ENCODE measurements around the gene COL3A1. TPM values are rescaled to one million over a fixed set of nuclear protein-coding genes. Genes with fewer than 3 reads are reported as not detected.

Gene COL3A1
- total RNA-seq, 2 donors from 2014 or later = 0.12 TPM; not detected in 1

DNA sequence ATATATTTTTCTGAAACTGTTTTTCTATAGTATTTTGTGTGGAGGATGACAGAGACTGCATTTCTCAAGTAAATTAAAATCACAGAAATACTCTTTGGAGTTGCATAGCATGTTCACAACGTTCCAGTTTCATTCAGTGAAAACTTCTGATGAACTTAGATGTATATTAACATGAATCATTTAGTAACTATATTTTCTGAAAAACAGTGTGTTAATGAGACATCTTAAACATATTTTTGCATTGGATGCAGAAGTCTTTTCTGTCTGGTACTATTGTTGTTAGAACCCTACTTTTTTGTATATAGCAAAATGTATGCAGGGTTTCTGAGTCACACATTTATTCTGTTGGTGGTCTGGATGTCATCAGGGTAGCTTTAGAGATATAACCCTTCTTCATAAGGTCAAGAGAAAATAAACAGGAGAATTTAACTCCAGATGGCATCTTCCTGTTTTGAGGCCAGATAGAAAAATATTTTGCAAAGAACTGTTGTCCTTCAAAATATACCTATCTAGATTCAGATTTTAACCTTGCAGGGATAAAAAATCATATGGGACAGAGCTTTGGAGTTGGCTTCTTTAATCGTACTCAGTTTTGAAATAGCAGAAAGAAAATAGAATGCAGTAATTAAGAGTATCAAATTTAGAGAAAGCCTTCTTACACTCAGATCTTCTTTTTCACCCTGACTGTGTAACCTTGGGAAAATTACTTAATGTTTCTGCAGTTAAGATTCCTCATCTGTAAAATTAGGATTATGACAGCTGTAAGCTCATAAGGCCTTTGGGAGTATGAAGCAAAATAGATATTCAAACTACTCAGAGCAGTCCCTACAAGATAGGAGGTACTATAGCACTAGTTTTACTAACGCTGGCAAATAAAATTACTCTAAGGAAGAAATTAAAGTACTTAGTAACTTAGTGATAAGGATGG is 5.3 kb downstream of the COL3A1 start:
- peaks cover 8% of the 10 kb centered on the region for H3K27me3 Mint-ChIP-seq
- H3K27ac Mint-ChIP-seq = no peak overlapping the region
- H3K9me3 ChIP-seq (ENCODE audit: control insufficient read depth, low read length, poor library complexity, severe bottlenecking) = no peaks in the 10 kb centered on the region
- ATAC-seq (no peak), DNase-seq (no peak)
- H3K36me3 Mint-ChIP-seq (ENCODE audit: low read depth) = no peaks in the 10 kb centered on the region
- no peak overlapping the region for H3K4me3 Mint-ChIP-seq
- no peaks in the 10 kb centered on the region for H3K4me1 Mint-ChIP-seq

DNA sequence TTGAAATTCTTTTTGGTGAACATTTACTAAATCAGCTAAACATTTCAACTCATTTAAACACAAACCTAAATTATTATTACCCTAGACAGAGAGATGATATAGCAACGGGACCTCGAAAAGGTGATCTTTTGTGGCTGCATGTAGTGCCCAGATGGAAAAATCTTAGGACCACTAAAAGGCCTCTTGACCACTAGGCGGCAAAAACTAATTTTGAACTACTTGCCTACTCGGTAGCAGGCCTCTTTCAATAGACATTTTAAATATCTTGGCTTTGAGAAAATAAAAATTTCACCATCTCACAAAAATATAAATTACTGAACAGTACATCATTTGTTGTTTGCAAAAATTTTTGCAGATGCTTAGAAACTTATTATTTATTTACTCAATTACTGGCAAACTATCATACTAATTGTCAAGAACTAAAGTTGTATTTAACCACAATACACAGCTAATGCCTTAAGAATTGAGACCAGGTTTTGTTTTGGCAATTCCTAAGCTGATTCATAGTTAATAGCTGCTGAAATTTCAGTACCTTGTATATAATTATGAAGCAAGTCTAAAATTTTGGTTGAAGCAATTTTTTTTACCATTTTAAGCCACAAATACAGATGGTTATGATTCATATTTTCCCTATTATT is 9.4 kb downstream of the COL3A1 start:
- Mint-ChIP-seq H3K27ac (no peak overlapping the region), H3K4me3 (no peak overlapping the region), H3K36me3 (ENCODE audit: low read depth) (no peaks in the 10 kb centered on the region), H3K4me1 (no peaks in the 10 kb centered on the region), H3K27me3 (no peaks in the 10 kb centered on the region)
- no peak for ATAC-seq
- DNase-seq = no peak
- H3K9me3 ChIP-seq (ENCODE audit: control insufficient read depth, low read length, poor library complexity, severe bottlenecking) = no peaks in the 10 kb centered on the region

DNA sequence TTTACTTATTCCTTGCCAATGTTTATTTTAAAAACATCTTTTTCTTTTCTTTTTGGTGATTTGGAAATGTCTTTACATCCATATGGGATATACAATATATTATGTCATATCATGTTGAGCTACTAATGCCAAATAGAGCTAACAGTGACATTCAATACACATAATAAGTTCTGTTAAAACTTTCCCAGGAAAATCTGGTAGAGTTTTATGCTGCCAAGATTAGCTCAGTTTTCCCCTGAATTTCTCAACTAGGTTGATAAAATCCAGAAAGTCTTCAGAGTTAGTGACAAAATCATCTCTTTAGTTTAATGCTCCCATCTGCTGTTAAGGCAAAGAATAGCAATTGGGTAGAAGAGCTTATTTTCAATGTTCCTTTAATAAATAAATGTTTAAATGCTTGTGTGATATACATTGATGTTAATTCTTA is 9.9 kb downstream of the COL3A1 start:
- no peak for DNase-seq
- H3K27ac Mint-ChIP-seq = no peak overlapping the region
- no peaks in the 10 kb centered on the region for H3K4me1 Mint-ChIP-seq
- no peak overlapping the region for H3K4me3 Mint-ChIP-seq
- H3K9me3 ChIP-seq (ENCODE audit: control insufficient read depth, low read length, poor library complexity, severe bottlenecking) = no peaks in the 10 kb centered on the region
- H3K27me3 Mint-ChIP-seq = no peaks in the 10 kb centered on the region
- no peaks in the 10 kb centered on the region for H3K36me3 Mint-ChIP-seq (ENCODE audit: low read depth)
- no peak for ATAC-seq

DNA sequence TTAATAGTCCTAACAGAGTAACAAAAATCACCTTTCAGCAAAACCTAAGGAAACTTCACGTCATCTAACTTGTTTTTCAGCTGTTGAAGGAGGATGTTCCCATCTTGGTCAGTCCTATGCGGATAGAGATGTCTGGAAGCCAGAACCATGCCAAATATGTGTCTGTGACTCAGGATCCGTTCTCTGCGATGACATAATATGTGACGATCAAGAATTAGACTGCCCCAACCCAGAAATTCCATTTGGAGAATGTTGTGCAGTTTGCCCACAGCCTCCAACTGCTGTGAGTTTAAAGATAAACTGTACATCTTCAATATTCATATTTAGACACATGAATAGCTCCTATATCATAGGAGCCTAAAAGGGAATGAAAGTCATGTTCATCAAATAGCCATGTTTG is 10.5 kb downstream of the COL3A1 start:
- Mint-ChIP-seq H3K4me3 (no peak overlapping the region), H3K36me3 (ENCODE audit: low read depth) (no peaks in the 10 kb centered on the region), H3K4me1 (no peaks in the 10 kb centered on the region), H3K27me3 (no peaks in the 10 kb centered on the region), H3K27ac (no peak overlapping the region)
- ATAC-seq = no peak
- DNase-seq = no peak
- no peaks in the 10 kb centered on the region for H3K9me3 ChIP-seq (ENCODE audit: control insufficient read depth, low read length, poor library complexity, severe bottlenecking)

DNA sequence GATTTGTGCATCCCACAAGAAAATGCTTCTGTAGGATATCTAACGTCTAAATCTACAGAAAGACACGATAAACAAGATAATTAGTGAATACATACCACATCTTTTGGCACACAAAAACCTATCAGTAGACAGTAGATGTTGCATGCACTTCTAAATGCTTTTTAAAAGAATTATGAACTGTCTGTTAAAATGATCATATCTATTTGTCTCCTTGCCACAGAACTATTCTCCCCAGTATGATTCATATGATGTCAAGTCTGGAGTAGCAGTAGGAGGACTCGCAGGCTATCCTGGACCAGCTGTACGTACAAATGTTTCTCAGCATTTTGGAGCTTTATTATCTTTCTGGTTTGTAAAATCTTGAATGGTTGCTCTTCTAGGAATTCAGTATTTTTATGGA is 12.7 kb downstream of the COL3A1 start:
- Mint-ChIP-seq H3K27me3 (no peaks in the 10 kb centered on the region), H3K36me3 (ENCODE audit: low read depth) (no peaks in the 10 kb centered on the region), H3K4me1 (no peaks in the 10 kb centered on the region), H3K4me3 (no peak overlapping the region), H3K27ac (no peak overlapping the region)
- H3K9me3 ChIP-seq (ENCODE audit: control insufficient read depth, low read length, poor library complexity, severe bottlenecking) = no peaks in the 10 kb centered on the region
- no peak for ATAC-seq
- no peak for DNase-seq

DNA sequence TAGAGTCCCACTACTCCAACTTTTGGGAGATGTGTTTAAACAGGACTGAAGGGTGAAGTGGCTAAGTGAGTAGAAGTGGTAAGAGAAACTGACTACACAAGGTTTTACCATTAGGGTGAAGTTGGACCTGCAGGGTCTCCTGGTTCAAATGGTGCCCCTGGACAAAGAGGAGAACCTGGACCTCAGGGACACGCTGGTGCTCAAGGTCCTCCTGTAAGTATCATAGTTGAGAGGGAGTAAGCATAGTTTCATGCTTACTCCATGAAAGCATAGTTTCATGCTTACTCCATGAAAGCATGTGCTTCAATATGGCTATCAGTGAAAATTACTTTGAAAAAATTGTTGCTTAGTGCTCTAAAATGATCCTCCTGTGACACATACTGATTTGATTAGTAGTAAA is 19.1 kb downstream of the COL3A1 start:
- Mint-ChIP-seq H3K27ac (no peak overlapping the region), H3K27me3 (no peaks in the 10 kb centered on the region), H3K36me3 (ENCODE audit: low read depth) (no peaks in the 10 kb centered on the region), H3K4me1 (no peaks in the 10 kb centered on the region), H3K4me3 (no peak overlapping the region)
- no peak for ATAC-seq
- DNase-seq = no peak
- H3K9me3 ChIP-seq (ENCODE audit: control insufficient read depth, low read length, poor library complexity, severe bottlenecking) = no peaks in the 10 kb centered on the region

DNA sequence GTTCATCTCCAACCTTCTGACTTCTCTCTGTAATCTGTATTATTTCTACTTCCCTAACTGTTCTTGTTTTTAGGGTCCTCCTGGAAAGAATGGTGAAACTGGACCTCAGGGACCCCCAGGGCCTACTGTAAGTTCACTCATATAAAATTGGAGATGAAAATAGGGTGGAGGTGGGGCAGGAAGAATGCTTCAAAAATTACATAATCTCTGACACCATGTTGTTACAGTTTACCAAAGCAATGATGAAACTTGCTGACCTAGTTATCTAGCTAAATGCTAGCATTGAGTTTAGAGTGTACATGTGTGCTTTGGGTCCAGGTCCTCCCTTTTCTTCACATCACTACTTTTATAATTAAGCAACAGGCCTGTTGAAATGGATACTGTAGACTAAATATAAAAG is 23.1 kb downstream of the COL3A1 start:
- peaks cover 3% of the 10 kb centered on the region for H3K4me1 Mint-ChIP-seq
- H3K36me3 Mint-ChIP-seq (ENCODE audit: low read depth) = no peaks in the 10 kb centered on the region
- ATAC-seq (no peak), DNase-seq (no peak)
- no peak overlapping the region for H3K4me3 Mint-ChIP-seq
- no peak overlapping the region for H3K27ac Mint-ChIP-seq
- no peaks in the 10 kb centered on the region for H3K27me3 Mint-ChIP-seq
- H3K9me3 ChIP-seq (ENCODE audit: control insufficient read depth, low read length, poor library complexity, severe bottlenecking) = no peaks in the 10 kb centered on the region

DNA sequence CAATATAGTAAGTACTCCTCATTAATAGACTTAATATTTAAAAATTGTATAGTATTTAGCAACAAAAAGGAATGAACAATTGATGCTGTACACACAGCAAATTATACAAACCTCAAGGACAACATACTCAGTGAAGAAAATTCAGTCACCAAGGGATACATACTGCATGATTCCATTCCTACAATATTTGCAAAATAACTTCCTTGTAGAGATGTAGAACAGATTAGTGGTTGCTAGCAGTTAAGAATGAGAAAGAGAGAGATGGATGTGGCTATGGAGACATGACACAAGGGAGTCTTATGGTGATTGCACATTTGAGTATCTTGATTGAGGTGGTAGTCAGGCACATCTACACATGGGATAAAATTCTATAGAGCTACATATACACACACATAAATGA is 26.0 kb downstream of the COL3A1 start:
- no peaks in the 10 kb centered on the region for H3K27me3 Mint-ChIP-seq
- H3K4me3 Mint-ChIP-seq = no peak overlapping the region
- ATAC-seq = no peak
- peaks cover 3% of the 10 kb centered on the region for H3K4me1 Mint-ChIP-seq
- H3K9me3 ChIP-seq (ENCODE audit: control insufficient read depth, low read length, poor library complexity, severe bottlenecking) = no peaks in the 10 kb centered on the region
- no peak overlapping the region for H3K27ac Mint-ChIP-seq
- no peak for DNase-seq
- no peaks in the 10 kb centered on the region for H3K36me3 Mint-ChIP-seq (ENCODE audit: low read depth)

DNA sequence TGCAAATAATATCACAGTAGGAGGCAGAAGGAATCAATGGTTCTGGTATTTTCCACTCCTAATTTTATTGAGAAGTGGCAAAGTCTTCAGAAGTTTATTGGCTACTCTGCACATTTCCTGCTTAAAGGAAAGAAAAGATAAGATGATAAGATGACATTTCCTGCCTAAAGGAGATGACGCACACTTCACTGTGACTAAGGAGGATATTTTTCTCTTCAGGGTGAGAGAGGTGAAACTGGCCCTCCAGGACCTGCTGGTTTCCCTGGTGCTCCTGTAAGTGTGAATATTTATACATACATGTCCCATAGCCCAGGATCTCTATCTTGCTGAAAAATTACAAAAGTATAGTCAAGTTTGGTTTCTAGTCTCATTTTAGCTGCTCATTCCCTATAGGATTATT is 27.9 kb downstream of the COL3A1 start:
- Mint-ChIP-seq H3K4me3 (no peak overlapping the region), H3K27ac (no peak overlapping the region), H3K4me1 (peaks cover 3% of the 10 kb centered on the region), H3K27me3 (peaks cover 6% of the 10 kb centered on the region), H3K36me3 (ENCODE audit: low read depth) (no peaks in the 10 kb centered on the region)
- ATAC-seq (no peak), DNase-seq (no peak)
- no peaks in the 10 kb centered on the region for H3K9me3 ChIP-seq (ENCODE audit: control insufficient read depth, low read length, poor library complexity, severe bottlenecking)

DNA sequence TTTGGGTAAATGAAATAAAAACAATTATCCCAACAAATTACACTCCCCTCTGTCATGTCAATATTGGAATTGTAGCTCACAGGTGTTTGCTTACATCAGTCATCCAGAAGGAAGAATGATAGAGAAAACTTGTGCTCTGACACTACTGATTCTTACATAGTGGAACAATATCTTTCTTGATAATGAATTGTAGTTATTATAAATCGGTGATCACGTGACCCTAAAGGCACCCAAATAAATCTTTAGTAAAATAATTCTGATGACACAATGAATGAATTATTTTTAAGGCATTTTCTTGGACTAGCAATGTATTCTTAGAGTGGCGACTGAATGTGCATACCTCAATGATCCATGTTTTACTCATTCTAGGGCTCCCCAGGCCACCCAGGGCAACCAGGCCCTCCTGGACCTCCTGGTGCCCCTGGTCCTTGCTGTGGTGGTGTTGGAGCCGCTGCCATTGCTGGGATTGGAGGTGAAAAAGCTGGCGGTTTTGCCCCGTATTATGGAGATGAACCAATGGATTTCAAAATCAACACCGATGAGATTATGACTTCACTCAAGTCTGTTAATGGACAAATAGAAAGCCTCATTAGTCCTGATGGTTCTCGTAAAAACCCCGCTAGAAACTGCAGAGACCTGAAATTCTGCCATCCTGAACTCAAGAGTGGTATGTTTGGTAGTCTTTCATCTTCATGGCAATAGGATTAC is 34.5 kb downstream of the COL3A1 start:
- DNase-seq = no peak
- H3K27ac Mint-ChIP-seq = no peak overlapping the region
- no peaks in the 10 kb centered on the region for H3K36me3 Mint-ChIP-seq (ENCODE audit: low read depth)
- no peaks in the 10 kb centered on the region for H3K4me1 Mint-ChIP-seq
- peaks cover 6% of the 10 kb centered on the region for H3K27me3 Mint-ChIP-seq
- ATAC-seq = no peak
- H3K9me3 ChIP-seq (ENCODE audit: control insufficient read depth, low read length, poor library complexity, severe bottlenecking) = no peaks in the 10 kb centered on the region
- no peak overlapping the region for H3K4me3 Mint-ChIP-seq

DNA sequence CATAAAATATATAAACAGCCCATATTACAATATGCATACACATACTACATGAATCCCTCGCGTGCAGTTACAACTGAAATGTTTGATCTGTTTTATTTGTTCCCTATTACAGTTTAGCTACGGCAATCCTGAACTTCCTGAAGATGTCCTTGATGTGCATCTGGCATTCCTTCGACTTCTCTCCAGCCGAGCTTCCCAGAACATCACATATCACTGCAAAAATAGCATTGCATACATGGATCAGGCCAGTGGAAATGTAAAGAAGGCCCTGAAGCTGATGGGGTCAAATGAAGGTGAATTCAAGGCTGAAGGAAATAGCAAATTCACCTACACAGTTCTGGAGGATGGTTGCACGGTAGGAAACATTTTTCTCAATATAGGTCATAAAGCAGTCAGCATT is 36.4 kb downstream of the COL3A1 start:
- H3K9me3 ChIP-seq (ENCODE audit: control insufficient read depth, low read length, poor library complexity, severe bottlenecking) = no peaks in the 10 kb centered on the region
- Mint-ChIP-seq H3K4me3 (no peak overlapping the region), H3K27ac (no peak overlapping the region), H3K27me3 (peaks cover 6% of the 10 kb centered on the region), H3K4me1 (no peaks in the 10 kb centered on the region), H3K36me3 (ENCODE audit: low read depth) (no peaks in the 10 kb centered on the region)
- DNase-seq (no peak), ATAC-seq (no peak)

DNA sequence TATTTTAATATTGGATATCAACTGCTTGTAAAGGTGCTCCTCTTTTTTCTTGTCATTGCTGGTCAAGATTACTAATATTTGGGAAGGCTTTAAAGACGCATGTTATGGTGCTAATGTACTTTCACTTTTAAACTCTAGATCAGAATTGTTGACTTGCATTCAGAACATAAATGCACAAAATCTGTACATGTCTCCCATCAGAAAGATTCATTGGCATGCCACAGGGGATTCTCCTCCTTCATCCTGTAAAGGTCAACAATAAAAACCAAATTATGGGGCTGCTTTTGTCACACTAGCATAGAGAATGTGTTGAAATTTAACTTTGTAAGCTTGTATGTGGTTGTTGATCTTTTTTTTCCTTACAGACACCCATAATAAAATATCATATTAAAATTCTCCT is 38.2 kb downstream of the COL3A1 start:
- Mint-ChIP-seq H3K4me3 (no peak overlapping the region), H3K36me3 (ENCODE audit: low read depth) (no peaks in the 10 kb centered on the region), H3K27me3 (no peaks in the 10 kb centered on the region), H3K4me1 (no peaks in the 10 kb centered on the region), H3K27ac (no peak overlapping the region)
- H3K9me3 ChIP-seq (ENCODE audit: control insufficient read depth, low read length, poor library complexity, severe bottlenecking) = no peaks in the 10 kb centered on the region
- no peak for DNase-seq
- ATAC-seq = no peak

DNA sequence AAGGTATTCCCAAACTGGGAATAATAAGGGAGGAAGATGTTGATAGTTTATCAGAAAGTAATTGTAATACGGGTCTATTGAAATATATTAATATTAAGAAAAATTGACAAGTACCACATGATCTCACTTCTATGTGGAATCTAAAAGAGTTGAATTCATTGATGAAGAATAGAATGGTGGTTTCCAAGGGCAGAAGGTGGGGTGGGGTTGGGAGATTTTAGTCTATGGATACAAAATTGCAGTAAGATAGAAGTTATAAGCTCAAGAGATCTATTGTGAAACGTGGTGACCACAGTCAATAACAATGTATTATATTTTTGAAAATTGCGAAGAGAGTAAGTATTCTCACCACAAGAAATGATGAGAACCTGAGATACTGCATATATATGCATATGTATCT is 38.9 kb downstream of the COL3A1 start:
- Mint-ChIP-seq H3K4me3 (no peak overlapping the region), H3K36me3 (ENCODE audit: low read depth) (no peaks in the 10 kb centered on the region), H3K27ac (no peak overlapping the region), H3K27me3 (peaks cover 4% of the 10 kb centered on the region), H3K4me1 (no peaks in the 10 kb centered on the region)
- ATAC-seq (no peak), DNase-seq (no peak)
- no peaks in the 10 kb centered on the region for H3K9me3 ChIP-seq (ENCODE audit: control insufficient read depth, low read length, poor library complexity, severe bottlenecking)

Data from T-helper 17 cell (primary cell).